Upper lobe of left lung (tissue), 4 donors: ENCODE measurements around the gene RPS6KA2.

Experiments used
- EP300 ChIP-seq, 4 donors: sonication (generic); formaldehyde crosslinking; IDR thresholded peaks; one replicate each; pipeline ENCODE4 v1.5.1; 2017; ENCODE audit warnings: antibody characterized with exemption in 4 of 4, control low read depth in 2 of 4
- POLR2A ChIP-seq, 4 donors: fragments of 450-650 bp; IDR thresholded peaks; one replicate each; pipeline ENCODE4 v1.5.1; 2016 to 2017; ENCODE audit warnings: antibody characterized with exemption in 4 of 4, mild to moderate bottlenecking in 2 of 4
- POLR2AphosphoS5 ChIP-seq, 2 donors: sonication (generic); formaldehyde crosslinking; IDR thresholded peaks; one replicate each; pipeline ENCODE4 v1.5.1; 2017; ENCODE audit warnings: antibody characterized with exemption in 2 of 2
- TF ChIP-seq, protein P1 (sequence below), 6 experiments: fragments of 450-650 bp in 4 of 6; fragments of 200-600 bp in 2 of 6; sonication (generic) in 2 of 6; IDR thresholded peaks; one replicate each; pipeline ENCODE4 v1.5.1; 2016 to 2019; ENCODE audit warnings: antibody characterized with exemption in 6 of 6

DNA sequence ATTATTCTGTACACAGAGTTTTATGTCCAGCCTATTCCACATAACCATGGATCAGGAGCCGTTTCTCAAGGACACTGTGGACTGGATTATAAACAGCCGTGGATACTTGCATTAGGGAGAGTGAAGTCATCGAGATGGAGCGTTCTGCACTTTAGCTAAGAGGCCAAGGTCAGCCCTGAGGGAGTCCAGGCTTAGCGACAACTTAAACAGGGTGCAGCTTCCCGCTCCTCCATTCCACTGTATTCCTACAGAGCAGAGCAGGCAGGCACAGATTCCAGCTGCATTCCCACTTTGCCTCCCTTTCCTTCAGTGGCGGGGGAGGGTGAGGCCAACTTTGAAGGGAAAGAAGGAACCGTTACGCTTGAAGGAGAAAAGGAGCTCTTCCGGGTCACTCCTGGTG is 100.1 kb downstream of the RPS6KA2 start:
- TF ChIP-seq, protein P1, sequence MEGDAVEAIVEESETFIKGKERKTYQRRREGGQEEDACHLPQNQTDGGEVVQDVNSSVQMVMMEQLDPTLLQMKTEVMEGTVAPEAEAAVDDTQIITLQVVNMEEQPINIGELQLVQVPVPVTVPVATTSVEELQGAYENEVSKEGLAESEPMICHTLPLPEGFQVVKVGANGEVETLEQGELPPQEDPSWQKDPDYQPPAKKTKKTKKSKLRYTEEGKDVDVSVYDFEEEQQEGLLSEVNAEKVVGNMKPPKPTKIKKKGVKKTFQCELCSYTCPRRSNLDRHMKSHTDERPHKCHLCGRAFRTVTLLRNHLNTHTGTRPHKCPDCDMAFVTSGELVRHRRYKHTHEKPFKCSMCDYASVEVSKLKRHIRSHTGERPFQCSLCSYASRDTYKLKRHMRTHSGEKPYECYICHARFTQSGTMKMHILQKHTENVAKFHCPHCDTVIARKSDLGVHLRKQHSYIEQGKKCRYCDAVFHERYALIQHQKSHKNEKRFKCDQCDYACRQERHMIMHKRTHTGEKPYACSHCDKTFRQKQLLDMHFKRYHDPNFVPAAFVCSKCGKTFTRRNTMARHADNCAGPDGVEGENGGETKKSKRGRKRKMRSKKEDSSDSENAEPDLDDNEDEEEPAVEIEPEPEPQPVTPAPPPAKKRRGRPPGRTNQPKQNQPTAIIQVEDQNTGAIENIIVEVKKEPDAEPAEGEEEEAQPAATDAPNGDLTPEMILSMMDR (IDR thresholded peaks at IDR 0.05) = no peak
- no peak for TF ChIP-seq POLR2A (IDR thresholded peaks at IDR 0.05)
- no peak for TF ChIP-seq POLR2AphosphoS5 (IDR thresholded peaks at IDR 0.05)
- no peak for TF ChIP-seq EP300 (IDR thresholded peaks at IDR 0.05)
